ENCODE data around the gene SULT1E1.

The SULT1E1 gene

GRCh38 chr4:69793732-69794131 lies 66.2 kb downstream of the SULT1E1 start:
- DNase-seq (ENCODE audit: low read depth in 2 of 2): no peak
